ENCODE data around the gene BAG3. TPM values are rescaled to one million over a fixed set of nuclear protein-coding genes. Genes with fewer than 3 reads are reported as not detected.
"Not testable (repeated sequence)": the region's sequence is repeated elsewhere in the genome, so short reads cannot be mapped to it uniquely, and the experiment has no call there.

Gene BAG3
- total RNA-seq, 4 donors from 2014 or later: 23.8 to 38.4 (median 32.0) TPM

DNA sequence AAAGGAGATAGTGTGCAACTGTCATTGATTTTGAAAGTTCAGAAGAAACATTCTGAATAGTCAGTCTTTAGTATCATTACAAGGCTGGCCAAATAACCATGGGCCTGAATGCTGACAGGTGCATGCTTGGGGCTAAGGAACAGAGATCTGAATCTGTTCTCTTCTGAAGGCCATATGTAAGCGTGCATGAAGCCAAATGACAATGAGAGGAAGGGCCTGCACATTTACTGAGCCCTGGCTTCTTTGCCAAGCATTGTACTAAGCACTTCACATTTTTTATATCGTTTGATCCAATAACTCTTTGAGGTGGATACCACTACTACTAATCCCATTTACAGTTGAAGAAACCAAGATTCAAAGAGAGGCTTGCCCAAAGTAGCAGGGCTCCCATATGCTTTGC, 32.0 kb upstream of the BAG3 start:
- DNase-seq (ENCODE audit: low spot score in 2 of 2): no peak
- no peaks in the 10 kb centered on the region for H3K27me3 ChIP-seq
- TF ChIP-seq, protein P1, sequence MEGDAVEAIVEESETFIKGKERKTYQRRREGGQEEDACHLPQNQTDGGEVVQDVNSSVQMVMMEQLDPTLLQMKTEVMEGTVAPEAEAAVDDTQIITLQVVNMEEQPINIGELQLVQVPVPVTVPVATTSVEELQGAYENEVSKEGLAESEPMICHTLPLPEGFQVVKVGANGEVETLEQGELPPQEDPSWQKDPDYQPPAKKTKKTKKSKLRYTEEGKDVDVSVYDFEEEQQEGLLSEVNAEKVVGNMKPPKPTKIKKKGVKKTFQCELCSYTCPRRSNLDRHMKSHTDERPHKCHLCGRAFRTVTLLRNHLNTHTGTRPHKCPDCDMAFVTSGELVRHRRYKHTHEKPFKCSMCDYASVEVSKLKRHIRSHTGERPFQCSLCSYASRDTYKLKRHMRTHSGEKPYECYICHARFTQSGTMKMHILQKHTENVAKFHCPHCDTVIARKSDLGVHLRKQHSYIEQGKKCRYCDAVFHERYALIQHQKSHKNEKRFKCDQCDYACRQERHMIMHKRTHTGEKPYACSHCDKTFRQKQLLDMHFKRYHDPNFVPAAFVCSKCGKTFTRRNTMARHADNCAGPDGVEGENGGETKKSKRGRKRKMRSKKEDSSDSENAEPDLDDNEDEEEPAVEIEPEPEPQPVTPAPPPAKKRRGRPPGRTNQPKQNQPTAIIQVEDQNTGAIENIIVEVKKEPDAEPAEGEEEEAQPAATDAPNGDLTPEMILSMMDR (IDR thresholded peaks at IDR 0.05): no peak
- TF ChIP-seq POLR2A (IDR thresholded peaks at IDR 0.05): no peak
- no peak for TF ChIP-seq EP300 (IDR thresholded peaks at IDR 0.05)
- H3K9me3 ChIP-seq: no peaks in the 10 kb centered on the region
- peaks cover 0 to 23% (median 3%) of the 10 kb centered on the region in 4 donors for H3K4me1 ChIP-seq
- 38 to 70% methylated on average over 2 of the region's 2 CpGs for WGBS, 2 donors
- H3K27ac ChIP-seq: no peak overlapping the region
- no peak overlapping the region for H3K4me3 ChIP-seq
- no peaks in the 10 kb centered on the region for H3K36me3 ChIP-seq

DNA sequence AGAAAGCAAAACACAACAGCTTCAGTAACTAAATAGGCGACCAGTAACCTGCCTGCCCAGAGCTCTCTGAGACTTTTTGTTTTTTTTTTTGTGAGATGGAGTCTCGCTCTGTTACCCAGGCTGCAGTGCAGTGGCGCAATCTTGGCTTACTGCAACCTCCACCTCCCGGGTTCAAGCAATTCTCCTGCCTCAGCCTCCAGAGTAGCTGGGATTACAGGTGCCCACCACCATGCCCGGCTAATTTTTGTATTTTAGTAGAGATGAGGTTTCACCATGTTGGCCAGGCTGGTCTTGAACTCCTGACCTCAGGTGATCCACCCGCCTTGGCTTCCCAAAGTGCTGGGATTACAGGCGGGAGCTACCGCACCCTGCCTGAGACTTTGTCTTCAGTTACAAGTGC, 31.4 kb upstream of the BAG3 start:
- WGBS, 2 donors: 96% methylated on average over 8 of the region's 8 CpGs
- not testable (repeated sequence) for H3K27me3 ChIP-seq; H3K36me3 ChIP-seq; H3K9me3 ChIP-seq; H3K4me3 ChIP-seq; DNase-seq (ENCODE audit: low spot score in 2 of 2); H3K27ac ChIP-seq
- H3K4me1 ChIP-seq: peaks cover 0 to 23% (median 3%) of the 10 kb centered on the region in 4 donors

DNA sequence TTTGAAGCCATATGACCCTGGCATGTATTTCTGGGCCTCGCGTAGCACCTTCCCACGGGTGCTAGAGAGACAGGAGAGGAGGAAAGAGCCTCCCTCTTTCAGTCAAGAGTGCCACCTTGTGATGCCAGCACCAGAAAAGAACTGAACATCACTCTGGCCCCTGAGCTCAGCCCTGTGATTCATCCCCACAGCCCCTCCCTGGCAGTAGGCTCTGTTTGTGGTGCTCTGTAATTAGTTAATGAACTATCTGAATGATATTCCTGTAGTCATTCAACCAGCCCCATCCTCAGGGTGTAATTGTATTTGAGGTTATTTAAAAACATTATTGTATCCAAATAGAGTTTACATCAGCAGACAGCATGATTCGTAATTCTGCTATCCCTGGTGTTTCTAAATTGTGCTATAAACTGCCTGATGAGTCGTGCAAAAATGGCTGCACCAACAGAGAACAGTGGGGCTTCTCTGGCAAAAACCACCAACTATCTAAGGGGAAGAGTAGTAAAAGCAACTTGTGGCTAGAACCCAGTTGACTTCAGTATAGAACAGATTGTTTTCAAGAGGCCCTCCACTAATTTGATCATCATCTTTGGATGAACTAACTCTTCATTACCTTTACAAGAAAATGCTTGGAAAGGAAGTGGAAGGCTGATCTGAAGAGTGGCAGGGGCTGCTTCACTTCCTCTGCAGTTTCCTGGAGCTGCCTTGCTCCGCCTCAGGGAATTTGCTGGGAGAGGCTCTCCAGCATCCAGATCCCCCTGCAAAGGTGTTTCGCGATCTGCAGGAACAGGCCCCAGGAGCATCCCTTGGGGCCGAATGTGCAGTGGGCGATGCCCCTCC, 30.7 kb upstream of the BAG3 start:
- no peaks in the 10 kb centered on the region for H3K36me3 ChIP-seq
- no peak overlapping the region for H3K4me3 ChIP-seq
- H3K4me1 ChIP-seq: peaks cover 0 to 23% (median 3%) of the 10 kb centered on the region in 4 donors
- WGBS, 2 donors: 73 to 77% methylated on average over 10 of the region's 10 CpGs
- no peak overlapping the region for H3K27ac ChIP-seq
- TF ChIP-seq, protein P1 (IDR thresholded peaks at IDR 0.05): no peak
- TF ChIP-seq EP300 (IDR thresholded peaks at IDR 0.05) (no peak), POLR2A (IDR thresholded peaks at IDR 0.05) (no peak)
- no peaks in the 10 kb centered on the region for H3K9me3 ChIP-seq
- no peaks in the 10 kb centered on the region for H3K27me3 ChIP-seq
- DNase-seq (ENCODE audit: low spot score in 2 of 2): no peak

DNA sequence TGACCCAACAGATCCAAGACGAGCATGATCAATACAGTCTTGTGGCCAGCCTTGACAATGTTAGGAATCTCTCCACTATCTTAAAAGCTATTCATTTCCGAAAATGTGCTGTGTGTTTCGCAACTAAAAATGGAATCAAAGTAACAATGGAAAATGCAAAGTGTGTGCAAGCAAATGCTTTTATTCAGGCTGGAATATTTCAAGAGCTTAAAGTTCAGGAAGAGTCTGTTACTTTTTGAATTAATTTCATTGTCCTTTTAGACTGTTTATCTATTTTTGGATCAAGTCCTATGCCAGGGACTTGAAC, 30.1 kb upstream of the BAG3 start:
- DNase-seq (ENCODE audit: low spot score in 2 of 2): no peak
- Histone ChIP-seq H3K4me3 (no peak overlapping the region), H3K4me1 (peaks cover 0 to 23% (median 3%) of the 10 kb centered on the region in 4 donors), H3K9me3 (no peaks in the 10 kb centered on the region), H3K27me3 (no peaks in the 10 kb centered on the region), H3K27ac (no peak overlapping the region), H3K36me3 (no peaks in the 10 kb centered on the region)
- no peak for TF ChIP-seq POLR2A (IDR thresholded peaks at IDR 0.05)
- no peak for TF ChIP-seq EP300 (IDR thresholded peaks at IDR 0.05)
- TF ChIP-seq, protein P1 (IDR thresholded peaks at IDR 0.05): no peak
- 55 to 58% methylated on average over 3 of the region's 3 CpGs for WGBS, 2 donors

DNA sequence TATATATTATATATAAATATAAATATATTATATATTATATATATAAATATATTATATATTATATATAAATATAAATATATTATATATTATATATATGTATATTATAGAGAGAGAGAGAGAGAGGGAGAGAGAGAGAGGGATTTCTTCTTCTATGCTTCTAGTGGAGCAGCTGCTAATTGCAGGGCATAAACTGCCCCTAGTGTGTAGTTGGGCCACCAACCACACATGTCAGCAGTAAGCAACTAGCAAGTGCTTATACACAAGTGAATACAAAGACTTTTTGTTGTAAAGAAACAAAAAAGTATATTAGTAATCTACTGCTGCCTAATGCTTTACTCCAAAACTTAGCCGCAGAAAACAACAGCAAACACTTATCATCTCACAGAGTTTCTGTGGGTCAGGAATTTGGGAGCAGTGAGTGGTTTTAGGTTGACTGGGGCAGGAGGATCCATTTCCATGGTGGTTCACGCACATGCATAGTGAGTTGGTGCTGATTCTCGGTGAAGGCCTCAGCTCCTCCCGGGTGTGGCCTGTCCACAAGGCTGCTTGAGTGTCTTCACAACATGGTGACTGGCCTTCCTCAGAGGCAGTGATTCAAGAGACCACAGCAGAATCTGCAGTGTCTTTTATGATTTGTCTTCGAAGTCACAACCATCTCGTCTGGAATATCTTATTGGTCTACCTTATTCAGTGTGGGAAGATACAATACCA, 25.5 kb upstream of the BAG3 start:
- no peaks in the 10 kb centered on the region for H3K9me3 ChIP-seq
- WGBS, 2 donors: 76 to 81% methylated on average over 6 of the region's 6 CpGs
- no peaks in the 10 kb centered on the region for H3K27me3 ChIP-seq
- TF ChIP-seq EP300 (IDR thresholded peaks at IDR 0.05): no peak
- TF ChIP-seq POLR2A (IDR thresholded peaks at IDR 0.05): no peak
- TF ChIP-seq, protein P1 (IDR thresholded peaks at IDR 0.05): no peak
- H3K27ac ChIP-seq: no peak overlapping the region
- no peak for DNase-seq (ENCODE audit: low spot score in 2 of 2)
- H3K4me3 ChIP-seq: no peak overlapping the region
- peaks cover 0 to 3% (median 0%) of the 10 kb centered on the region in 4 donors for H3K4me1 ChIP-seq
- H3K36me3 ChIP-seq: no peaks in the 10 kb centered on the region

All from tibial nerve (tissue), 4 donors.